Keratinocyte (primary cell): Measurements from ENCODE around the gene VPS41. TPM values are rescaled to one million over a fixed set of nuclear protein-coding genes. Genes with fewer than 3 reads are reported as not detected.

Experiments used
- DNase-seq: peaks from one replicate; pipeline ENCODE4 v3.0.0-alpha.2; 2011; ENCODE audit warnings: low read depth, missing footprints, low spot score
- FAIRE-seq: peaks from 2 replicates; lab custom pipeline; 2011; peaks lifted over from hg19 to GRCh38; lab: Jason Lieb, UNC
- H2AFZ ChIP-seq: 2 replicates; pipeline ENCODE4 v1.6.0; 2012; ENCODE audit warnings: low read length, control low read depth, inconsistent platforms; ENCODE audit not compliant: control insufficient read depth
- H3K27ac ChIP-seq: 2 replicates; pipeline ENCODE4 v1.5.1; 2011; ENCODE audit warnings: low read length; ENCODE audit not compliant: control insufficient read depth, insufficient read depth
- H3K27me3 ChIP-seq: 3 replicates; pipeline ENCODE4 v1.6.0; 2011; ENCODE audit warnings: low read length; ENCODE audit not compliant: control insufficient read depth, insufficient read depth; ENCODE audit errors: extremely low read depth
- H3K36me3 ChIP-seq, 2 experiments: 2 replicates in 1 of 2; 3 replicates in 1 of 2; pipeline ENCODE4 v1.5.1; 2011; ENCODE audit warnings: low read length in 2 of 2, mild to moderate bottlenecking in 1 of 2; ENCODE audit not compliant: control insufficient read depth in 2 of 2, insufficient read depth in 2 of 2; ENCODE audit errors: extremely low read depth in 1 of 2
- H3K4me1 ChIP-seq: 3 replicates; pipeline ENCODE4 v1.5.1; 2011; ENCODE audit warnings: low read length; ENCODE audit not compliant: control insufficient read depth, insufficient read depth; ENCODE audit errors: extremely low read depth
- H3K4me2 ChIP-seq: 3 replicates; pipeline ENCODE4 v1.6.0; 2011; ENCODE audit warnings: low read depth, low read length; ENCODE audit not compliant: control insufficient read depth, insufficient read depth; ENCODE audit errors: extremely low read depth
- H3K4me3 ChIP-seq, 3 experiments: fragments of 200-600 bp in 1 of 3; sonication (generic) in 1 of 3; 2 replicates in 2 of 3; 3 replicates in 1 of 3; pipeline ENCODE4 v1.5.1; 2011 to 2016; ENCODE audit warnings: low read length in 3 of 3, mild to moderate bottlenecking in 3 of 3, control low read depth in 2 of 3, inconsistent platforms in 1 of 3, low read depth in 1 of 3, mixed read lengths in 1 of 3, mixed run types in 1 of 3, moderate library complexity in 1 of 3; ENCODE audit not compliant: control insufficient read depth in 2 of 3, insufficient read depth in 2 of 3; ENCODE audit errors: extremely low read depth in 1 of 3
- H3K79me2 ChIP-seq: 2 replicates; pipeline ENCODE4 v1.6.0; 2012; ENCODE audit warnings: low read length; ENCODE audit not compliant: control insufficient read depth, insufficient read depth
- H3K9ac ChIP-seq: 3 replicates; pipeline ENCODE4 v1.6.0; 2011; ENCODE audit warnings: low read length; ENCODE audit not compliant: control insufficient read depth, insufficient read depth; ENCODE audit errors: extremely low read depth
- H3K9me1 ChIP-seq: 3 replicates; pipeline ENCODE4 v1.6.0; 2011; ENCODE audit warnings: low read length; ENCODE audit not compliant: control insufficient read depth, insufficient read depth; ENCODE audit errors: extremely low read depth
- H3K9me3 ChIP-seq: 2 replicates; pipeline ENCODE4 v1.5.1; 2012; ENCODE audit warnings: low read depth, low read length; ENCODE audit not compliant: control insufficient read depth
- H4K20me1 ChIP-seq: 3 replicates; pipeline ENCODE4 v1.6.0; 2011; ENCODE audit warnings: low read length; ENCODE audit not compliant: control insufficient read depth, insufficient read depth; ENCODE audit errors: extremely low read depth
- CTCF ChIP-seq, 3 experiments: IDR thresholded peaks in 1 of 3; conservative IDR thresholded peaks in 1 of 3; optimal IDR thresholded peaks in 1 of 3; 2 replicates in 2 of 3; 3 replicates in 1 of 3; pipeline versions ENCODE3 to v1.5.1; 2011; ENCODE audit warnings: low read length in 3 of 3, mild to moderate bottlenecking in 3 of 3, moderate library complexity in 2 of 3, control low read depth in 1 of 3, inconsistent platforms in 1 of 3; ENCODE audit not compliant: insufficient read depth in 2 of 3; ENCODE audit errors: extremely low read depth in 1 of 3
- EZH2 ChIP-seq: IDR thresholded peaks from one replicate; pipeline ENCODE4 v1.6.1; 2012; ENCODE audit warnings: inconsistent platforms, mild to moderate bottlenecking, low read length, moderate library complexity
- dilution Hi-C: fragments of 300-500 bp; cut with MboI; formaldehyde crosslinking; loops from one replicate; pipeline ENCODE4 v1.7.0; 2020; ENCODE audit warnings: low sequenced_read_pairs; ENCODE audit not compliant: extremely low pct_ligation_motif_present
- polyA plus RNA-seq, 5 experiments: library from polyadenylated mRNA; depleted of rRNA in 3 of 5; stranded (reverse) in 3 of 5; stranded (forward) in 1 of 5; unstranded in 1 of 5; fragments of >200 nt; gene quantifications; 1 replicate in 1 of 5; 2 replicates in 3 of 5; 3 replicates in 1 of 5; pipeline versions ENCODE4 v1.2.1 to v1.2.3, GENCODE V29; 2011 to 2012; ENCODE audit warnings: missing spikeins in 2 of 5, low read depth in 1 of 5, low replicate concordance in 1 of 5

Gene VPS41
- polyA plus RNA-seq, 1 donor (not counting 4 experiments of a cell fraction or from before 2014, with no cell fraction given): 38.1 TPM

GRCh38 chr7:38704041-38704547, 204.9 kb downstream of the VPS41 start:
- no peak overlapping the region for H3K9ac ChIP-seq
- FAIRE-seq (no peak), DNase-seq (no peak)
- no peaks in the 10 kb centered on the region for H3K27me3 ChIP-seq
- TF ChIP-seq CTCF (optimal IDR thresholded peaks at IDR 0.05 in 1 of 3, IDR thresholded peaks at IDR 0.05 in 1 of 3, conservative IDR thresholded peaks at IDR 0.05 in 1 of 3; ENCODE audit: extremely low read depth in 1 of 3, insufficient read depth in 2 of 3, low read length in 3 of 3) (no peak), EZH2 (no peak)
- H3K4me2 ChIP-seq: no peak overlapping the region
- H3K27ac ChIP-seq: no peak overlapping the region
- dilution Hi-C loops: no loop called here
- no peaks in the 10 kb centered on the region for H3K36me3 ChIP-seq
- H3K9me1 ChIP-seq: no peaks in the 10 kb centered on the region
- no peaks in the 10 kb centered on the region for H3K79me2 ChIP-seq
- no peak overlapping the region for H3K4me3 ChIP-seq
- H3K4me1 ChIP-seq: no peaks in the 10 kb centered on the region
- no peaks in the 10 kb centered on the region for H4K20me1 ChIP-seq
- no peak overlapping the region for H2AFZ ChIP-seq
- H3K9me3 ChIP-seq: no peaks in the 10 kb centered on the region

GRCh38 chr7:38703093-38703492, 205.9 kb downstream of the VPS41 start:
- H3K9ac ChIP-seq: no peak overlapping the region
- H3K36me3 ChIP-seq: no peaks in the 10 kb centered on the region
- H3K27me3 ChIP-seq: no peaks in the 10 kb centered on the region
- H3K9me1 ChIP-seq: no peaks in the 10 kb centered on the region
- FAIRE-seq: no peak
- no peaks in the 10 kb centered on the region for H4K20me1 ChIP-seq
- DNase-seq: no peak
- no peak overlapping the region for H2AFZ ChIP-seq
- no peak overlapping the region for H3K27ac ChIP-seq
- no peaks in the 10 kb centered on the region for H3K79me2 ChIP-seq
- H3K4me2 ChIP-seq: no peak overlapping the region
- dilution Hi-C loops: no loop called here
- TF ChIP-seq CTCF (optimal IDR thresholded peaks at IDR 0.05 in 1 of 3, IDR thresholded peaks at IDR 0.05 in 1 of 3, conservative IDR thresholded peaks at IDR 0.05 in 1 of 3; ENCODE audit: extremely low read depth in 1 of 3, insufficient read depth in 2 of 3, low read length in 3 of 3) (no peak), EZH2 (no peak)
- no peaks in the 10 kb centered on the region for H3K4me1 ChIP-seq
- H3K9me3 ChIP-seq: no peaks in the 10 kb centered on the region
- no peak overlapping the region for H3K4me3 ChIP-seq
